Keratinocyte (primary cell): ENCODE data around the gene ECSCR. TPM values are rescaled to one million over a fixed set of nuclear protein-coding genes. Genes with fewer than 3 reads are reported as not detected.

Source experiments
- DNase-seq: peaks from one replicate; pipeline ENCODE4 v3.0.0-alpha.2; 2011; ENCODE audit warnings: low read depth, missing footprints, low spot score
- FAIRE-seq: peaks from 2 replicates; lab custom pipeline; 2011; peaks lifted over from hg19 to GRCh38; lab: Jason Lieb, UNC
- H2AFZ ChIP-seq: 2 replicates; pipeline ENCODE4 v1.6.0; 2012; ENCODE audit warnings: low read length, control low read depth, inconsistent platforms; ENCODE audit not compliant: control insufficient read depth
- H3K27ac ChIP-seq: 2 replicates; pipeline ENCODE4 v1.5.1; 2011; ENCODE audit warnings: low read length; ENCODE audit not compliant: control insufficient read depth, insufficient read depth
- H3K27me3 ChIP-seq: 3 replicates; pipeline ENCODE4 v1.6.0; 2011; ENCODE audit warnings: low read length; ENCODE audit not compliant: control insufficient read depth, insufficient read depth; ENCODE audit errors: extremely low read depth
- H3K36me3 ChIP-seq, 2 experiments: 2 replicates in 1 of 2; 3 replicates in 1 of 2; pipeline ENCODE4 v1.5.1; 2011; ENCODE audit warnings: low read length in 2 of 2, mild to moderate bottlenecking in 1 of 2; ENCODE audit not compliant: control insufficient read depth in 2 of 2, insufficient read depth in 2 of 2; ENCODE audit errors: extremely low read depth in 1 of 2
- H3K4me1 ChIP-seq: 3 replicates; pipeline ENCODE4 v1.5.1; 2011; ENCODE audit warnings: low read length; ENCODE audit not compliant: control insufficient read depth, insufficient read depth; ENCODE audit errors: extremely low read depth
- H3K4me2 ChIP-seq: 3 replicates; pipeline ENCODE4 v1.6.0; 2011; ENCODE audit warnings: low read depth, low read length; ENCODE audit not compliant: control insufficient read depth, insufficient read depth; ENCODE audit errors: extremely low read depth
- H3K4me3 ChIP-seq, 3 experiments: fragments of 200-600 bp in 1 of 3; sonication (generic) in 1 of 3; 2 replicates in 2 of 3; 3 replicates in 1 of 3; pipeline ENCODE4 v1.5.1; 2011 to 2016; ENCODE audit warnings: low read length in 3 of 3, mild to moderate bottlenecking in 3 of 3, control low read depth in 2 of 3, inconsistent platforms in 1 of 3, low read depth in 1 of 3, mixed read lengths in 1 of 3, mixed run types in 1 of 3, moderate library complexity in 1 of 3; ENCODE audit not compliant: control insufficient read depth in 2 of 3, insufficient read depth in 2 of 3; ENCODE audit errors: extremely low read depth in 1 of 3
- H3K79me2 ChIP-seq: 2 replicates; pipeline ENCODE4 v1.6.0; 2012; ENCODE audit warnings: low read length; ENCODE audit not compliant: control insufficient read depth, insufficient read depth
- H3K9ac ChIP-seq: 3 replicates; pipeline ENCODE4 v1.6.0; 2011; ENCODE audit warnings: low read length; ENCODE audit not compliant: control insufficient read depth, insufficient read depth; ENCODE audit errors: extremely low read depth
- H3K9me1 ChIP-seq: 3 replicates; pipeline ENCODE4 v1.6.0; 2011; ENCODE audit warnings: low read length; ENCODE audit not compliant: control insufficient read depth, insufficient read depth; ENCODE audit errors: extremely low read depth
- H3K9me3 ChIP-seq: 2 replicates; pipeline ENCODE4 v1.5.1; 2012; ENCODE audit warnings: low read depth, low read length; ENCODE audit not compliant: control insufficient read depth
- H4K20me1 ChIP-seq: 3 replicates; pipeline ENCODE4 v1.6.0; 2011; ENCODE audit warnings: low read length; ENCODE audit not compliant: control insufficient read depth, insufficient read depth; ENCODE audit errors: extremely low read depth
- CTCF ChIP-seq, 3 experiments: IDR thresholded peaks in 1 of 3; conservative IDR thresholded peaks in 1 of 3; optimal IDR thresholded peaks in 1 of 3; 2 replicates in 2 of 3; 3 replicates in 1 of 3; pipeline versions ENCODE3 to v1.5.1; 2011; ENCODE audit warnings: low read length in 3 of 3, mild to moderate bottlenecking in 3 of 3, moderate library complexity in 2 of 3, control low read depth in 1 of 3, inconsistent platforms in 1 of 3; ENCODE audit not compliant: insufficient read depth in 2 of 3; ENCODE audit errors: extremely low read depth in 1 of 3
- EZH2 ChIP-seq: IDR thresholded peaks from one replicate; pipeline ENCODE4 v1.6.1; 2012; ENCODE audit warnings: inconsistent platforms, mild to moderate bottlenecking, low read length, moderate library complexity
- dilution Hi-C: fragments of 300-500 bp; cut with MboI; formaldehyde crosslinking; loops from one replicate; pipeline ENCODE4 v1.7.0; 2020; ENCODE audit warnings: low sequenced_read_pairs; ENCODE audit not compliant: extremely low pct_ligation_motif_present
- polyA plus RNA-seq, 5 experiments: library from polyadenylated mRNA; depleted of rRNA in 3 of 5; stranded (reverse) in 3 of 5; stranded (forward) in 1 of 5; unstranded in 1 of 5; fragments of >200 nt; gene quantifications; 1 replicate in 1 of 5; 2 replicates in 3 of 5; 3 replicates in 1 of 5; pipeline versions ENCODE4 v1.2.1 to v1.2.3, GENCODE V29; 2011 to 2012; ENCODE audit warnings: missing spikeins in 2 of 5, low read depth in 1 of 5, low replicate concordance in 1 of 5

Gene ECSCR
- polyA plus RNA-seq, 1 donor (not counting 4 experiments of a cell fraction or from before 2014, with no cell fraction given) = not detected

GRCh38 chr5:139406963-139407362, 55.6 kb downstream of the ECSCR start:
- no peak for DNase-seq
- Histone ChIP-seq H3K4me3 (no peak overlapping the region), H3K9ac (no peak overlapping the region), H3K36me3 (no peaks in the 10 kb centered on the region), H3K4me1 (peaks cover 14% of the 10 kb centered on the region), H3K9me3 (no peaks in the 10 kb centered on the region), H4K20me1 (no peaks in the 10 kb centered on the region), H3K79me2 (no peaks in the 10 kb centered on the region), H3K4me2 (no peak overlapping the region), H3K27me3 (no peaks in the 10 kb centered on the region), H2AFZ (no peak overlapping the region), H3K27ac (no peak overlapping the region), H3K9me1 (no peaks in the 10 kb centered on the region)
- no peak for FAIRE-seq
- dilution Hi-C loops = no loop called here
- TF ChIP-seq EZH2 = no peak
- TF ChIP-seq CTCF (optimal IDR thresholded peaks at IDR 0.05 in 1 of 3, IDR thresholded peaks at IDR 0.05 in 1 of 3, conservative IDR thresholded peaks at IDR 0.05 in 1 of 3; ENCODE audit: extremely low read depth in 1 of 3, insufficient read depth in 2 of 3, low read length in 3 of 3) = no peak

GRCh38 chr5:139404484-139404840, 58.1 kb downstream of the ECSCR start:
- DNase-seq = no peak
- Histone ChIP-seq H3K27me3 (no peaks in the 10 kb centered on the region), H4K20me1 (no peaks in the 10 kb centered on the region), H3K4me1 (peaks cover 14% of the 10 kb centered on the region), H3K27ac (peak overlapping the region; percentile 92), H3K4me2 (peak overlapping the region; percentile 98), H3K9me1 (no peaks in the 10 kb centered on the region), H3K9ac (peak overlapping the region; percentile 91), H3K79me2 (no peaks in the 10 kb centered on the region), H3K36me3 (peaks cover 0 to 1% of the 10 kb centered on the region in 2 experiments), H3K4me3 (peak overlapping the region in 2 of 3 experiments; percentile 81 to 86), H3K9me3 (no peaks in the 10 kb centered on the region), H2AFZ (peak overlapping the region; percentile 76)
- no peak for FAIRE-seq
- dilution Hi-C loops = no loop called here
- TF ChIP-seq CTCF (optimal IDR thresholded peaks at IDR 0.05 in 1 of 3, IDR thresholded peaks at IDR 0.05 in 1 of 3, conservative IDR thresholded peaks at IDR 0.05 in 1 of 3; ENCODE audit: extremely low read depth in 1 of 3, insufficient read depth in 2 of 3, low read length in 3 of 3) (no peak), EZH2 (no peak)
